Measurements from ENCODE around the gene MCCC1. TPM values are rescaled to one million over a fixed set of nuclear protein-coding genes. Genes with fewer than 3 reads are reported as not detected.

Gene MCCC1
- total RNA-seq, 4 donors from 2014 or later: 76.6 to 123 (median 86.2) TPM

DNA sequence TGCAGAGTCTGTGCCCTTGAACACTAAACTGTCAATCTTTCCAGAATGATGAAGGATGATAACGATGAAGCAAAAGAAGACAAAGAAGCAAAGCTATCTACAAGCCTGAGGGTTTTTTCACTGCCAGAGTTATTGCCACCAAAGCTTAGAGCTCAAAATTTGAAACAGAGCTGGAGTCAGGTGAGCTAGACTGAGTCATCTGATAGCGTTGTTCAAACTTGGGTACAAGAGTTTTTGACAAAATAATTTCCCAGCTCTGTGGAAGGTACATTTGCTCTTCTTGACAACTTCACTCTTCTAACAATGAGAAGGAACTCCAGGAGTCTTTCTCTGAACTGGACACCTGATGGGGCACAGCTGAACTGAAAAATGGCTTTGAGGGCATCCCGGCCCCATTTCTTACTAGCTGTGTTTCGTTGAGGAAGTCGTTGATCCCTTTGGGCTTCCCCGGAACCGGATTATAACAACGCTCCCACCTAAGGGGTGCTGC lies 715 bp downstream of the MCCC1 start:
- TF ChIP-seq, protein P1, sequence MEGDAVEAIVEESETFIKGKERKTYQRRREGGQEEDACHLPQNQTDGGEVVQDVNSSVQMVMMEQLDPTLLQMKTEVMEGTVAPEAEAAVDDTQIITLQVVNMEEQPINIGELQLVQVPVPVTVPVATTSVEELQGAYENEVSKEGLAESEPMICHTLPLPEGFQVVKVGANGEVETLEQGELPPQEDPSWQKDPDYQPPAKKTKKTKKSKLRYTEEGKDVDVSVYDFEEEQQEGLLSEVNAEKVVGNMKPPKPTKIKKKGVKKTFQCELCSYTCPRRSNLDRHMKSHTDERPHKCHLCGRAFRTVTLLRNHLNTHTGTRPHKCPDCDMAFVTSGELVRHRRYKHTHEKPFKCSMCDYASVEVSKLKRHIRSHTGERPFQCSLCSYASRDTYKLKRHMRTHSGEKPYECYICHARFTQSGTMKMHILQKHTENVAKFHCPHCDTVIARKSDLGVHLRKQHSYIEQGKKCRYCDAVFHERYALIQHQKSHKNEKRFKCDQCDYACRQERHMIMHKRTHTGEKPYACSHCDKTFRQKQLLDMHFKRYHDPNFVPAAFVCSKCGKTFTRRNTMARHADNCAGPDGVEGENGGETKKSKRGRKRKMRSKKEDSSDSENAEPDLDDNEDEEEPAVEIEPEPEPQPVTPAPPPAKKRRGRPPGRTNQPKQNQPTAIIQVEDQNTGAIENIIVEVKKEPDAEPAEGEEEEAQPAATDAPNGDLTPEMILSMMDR (IDR thresholded peaks at IDR 0.05; ENCODE audit: low read depth): no peak

DNA sequence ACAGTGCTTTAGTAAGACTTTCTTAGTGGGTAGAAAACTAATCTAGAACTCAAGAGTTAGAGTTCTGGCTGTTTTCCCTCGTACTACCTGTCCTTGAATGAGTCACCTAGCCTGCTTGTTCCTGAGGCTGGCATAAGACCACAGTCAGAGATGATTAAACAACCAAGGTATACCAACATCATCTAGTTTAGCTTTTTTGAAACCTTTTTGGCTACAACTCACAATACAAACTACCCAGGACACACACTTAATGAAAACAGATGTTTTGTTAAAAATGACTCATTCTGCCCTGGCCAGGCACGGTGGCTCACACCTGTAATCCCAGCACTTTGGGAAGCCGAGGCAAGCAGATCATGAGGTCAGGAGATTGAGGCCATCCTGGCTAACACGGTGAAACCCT lies 4.6 kb downstream of the MCCC1 start:
- TF ChIP-seq, protein P1 (IDR thresholded peaks at IDR 0.05; ENCODE audit: low read depth): no peak

DNA sequence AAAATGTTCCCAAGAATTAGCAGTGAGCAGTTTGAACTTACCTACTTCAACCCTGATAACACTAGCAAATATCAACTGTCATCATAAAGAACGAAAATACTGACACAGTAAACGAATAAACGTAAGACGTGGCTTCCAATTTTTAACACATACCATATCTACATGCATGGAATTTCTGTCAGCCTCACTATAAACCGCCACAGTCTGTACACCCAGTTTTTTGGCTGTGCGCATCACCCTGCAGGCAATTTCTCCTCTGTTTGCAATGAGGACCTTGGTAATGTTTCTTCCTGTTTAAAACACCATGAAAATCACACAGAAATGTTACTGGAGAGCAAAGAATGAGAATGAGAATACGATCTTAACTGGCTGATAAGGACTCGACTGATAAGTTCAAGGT lies 7.0 kb downstream of the MCCC1 start:
- TF ChIP-seq, protein P1 (IDR thresholded peaks at IDR 0.05; ENCODE audit: low read depth): no peak

DNA sequence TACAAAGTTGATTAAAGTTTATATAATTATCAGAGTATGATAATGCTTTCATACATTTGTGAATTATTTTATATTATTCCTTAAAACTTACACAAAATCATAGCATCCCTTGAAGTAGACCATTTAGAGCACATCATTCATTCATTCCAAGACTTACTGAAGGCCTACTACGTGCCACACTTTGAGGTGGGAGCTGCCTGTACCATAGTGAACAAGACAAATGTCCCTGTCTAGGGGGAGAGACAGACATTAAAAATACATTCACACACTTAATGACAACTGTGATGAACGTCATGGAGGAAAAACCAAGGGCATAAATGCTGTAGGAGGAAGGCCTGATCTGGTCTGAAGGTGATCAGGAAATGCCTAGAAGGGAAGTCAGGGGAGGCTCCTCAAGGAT lies 12.1 kb downstream of the MCCC1 start:
- TF ChIP-seq, protein P1 (IDR thresholded peaks at IDR 0.05; ENCODE audit: low read depth): no peak

DNA sequence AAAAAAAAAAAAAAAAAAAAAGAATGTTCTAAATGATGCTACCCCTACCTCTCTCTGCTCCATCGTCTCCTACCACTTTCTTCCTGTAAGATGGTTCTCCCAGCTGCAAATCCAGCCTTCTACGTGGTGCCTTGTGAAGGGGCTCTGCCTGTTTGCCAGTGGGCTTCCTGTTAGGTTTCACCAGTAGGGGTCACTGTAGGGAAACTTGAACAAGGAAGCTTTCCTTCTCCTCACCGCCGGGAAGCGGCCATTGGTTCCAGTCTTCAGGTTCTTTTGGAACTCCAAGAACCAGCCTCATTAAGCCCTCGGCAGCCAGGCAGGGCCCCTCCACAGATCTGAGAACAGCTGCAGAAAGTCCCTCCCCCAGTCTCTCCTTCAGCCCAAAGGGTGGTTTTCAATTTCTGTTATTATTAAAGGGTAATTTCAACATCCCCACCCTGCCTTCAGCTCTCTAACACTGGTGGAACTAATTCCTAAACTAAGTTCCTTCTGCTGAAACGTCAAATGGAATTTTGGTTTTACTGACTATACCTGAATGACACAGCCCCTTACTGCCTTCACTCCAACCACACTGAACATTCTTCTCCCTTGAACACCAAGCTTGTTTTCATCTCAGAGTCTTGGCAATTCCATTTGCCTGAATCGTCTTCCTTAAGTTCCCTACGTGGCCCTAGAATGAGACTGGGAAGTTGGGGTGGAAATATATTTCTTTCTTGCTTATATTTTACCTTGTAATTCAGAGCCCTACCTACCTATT lies 13.5 kb downstream of the MCCC1 start:
- TF ChIP-seq, protein P1 (IDR thresholded peaks at IDR 0.05; ENCODE audit: low read depth): no peak

DNA sequence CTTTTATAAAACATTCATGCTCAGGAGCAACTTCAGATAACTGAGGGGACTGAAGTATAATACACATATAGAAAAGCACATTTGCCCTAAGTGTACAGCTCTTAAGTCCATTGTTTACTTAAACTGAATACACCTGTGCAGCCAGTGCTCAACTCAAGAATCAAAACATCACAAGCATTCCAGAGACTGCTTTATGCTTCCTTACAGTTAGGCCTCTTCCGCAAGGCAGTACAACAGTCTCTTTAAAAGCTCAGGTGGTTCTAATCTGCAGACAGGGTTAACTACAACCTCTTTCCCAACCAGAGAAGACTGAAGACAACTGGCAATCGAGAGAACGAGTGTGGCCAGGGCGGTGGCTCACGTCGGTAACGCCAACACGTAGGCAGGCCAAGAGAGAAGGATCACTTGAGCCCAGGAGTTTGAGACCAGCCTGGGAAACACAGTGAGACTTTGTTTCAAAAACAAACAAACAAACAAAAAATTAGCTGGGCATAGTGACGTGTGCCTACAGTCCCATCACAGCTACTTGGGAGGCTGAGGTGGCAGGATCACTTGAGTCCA lies 16.9 kb downstream of the MCCC1 start:
- TF ChIP-seq, protein P1 (IDR thresholded peaks at IDR 0.05; ENCODE audit: low read depth): no peak

DNA sequence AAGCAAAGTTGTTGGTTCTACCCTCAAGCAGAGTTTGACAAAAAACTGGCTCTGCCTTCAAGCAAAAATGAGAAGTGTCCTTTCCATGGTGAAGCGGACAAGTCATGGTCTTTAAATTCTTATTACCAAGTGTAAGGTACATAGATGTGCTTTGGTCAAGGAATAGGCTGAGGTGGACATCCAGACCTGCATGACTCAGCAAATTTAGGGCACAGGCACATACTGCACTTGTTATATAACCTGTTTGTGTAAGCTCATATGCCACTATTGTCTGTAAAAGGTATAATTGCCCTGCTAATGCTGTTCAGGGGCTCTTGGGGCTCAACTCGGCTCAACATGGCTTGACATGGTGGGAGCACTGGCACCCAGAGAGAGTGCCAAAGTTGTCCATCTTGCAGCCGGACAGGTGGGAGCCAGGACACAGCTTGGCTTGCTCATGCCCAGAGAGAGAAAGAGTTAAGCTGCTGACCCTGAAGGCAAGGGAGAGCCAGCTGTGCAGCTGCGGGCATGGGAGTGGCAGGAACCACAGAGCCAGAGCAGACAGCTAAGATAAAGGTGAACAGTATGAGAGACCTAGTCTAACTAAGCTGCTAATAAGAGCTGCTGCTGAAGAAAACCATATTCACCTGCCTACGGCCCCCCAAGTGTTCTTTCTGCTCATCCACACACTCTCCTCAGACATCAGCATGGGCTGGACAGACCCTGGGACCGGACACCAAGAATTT lies 17.7 kb downstream of the MCCC1 start:
- TF ChIP-seq, protein P1 (IDR thresholded peaks at IDR 0.05; ENCODE audit: low read depth): no peak

All from subcutaneous adipose tissue (tissue), 4 donors.